H1 (cell line): ENCODE data around the gene EXOSC5. TPM values are rescaled to one million over a fixed set of nuclear protein-coding genes. Genes with fewer than 3 reads are reported as not detected.
"Not testable (repeated sequence)": the region's sequence is repeated elsewhere in the genome, so short reads cannot be mapped to it uniquely, and the experiment has no call there.

Experiments
- CTCF ChIA-PET: fragments of 300-600 bp; sonication (Branson Sonifier 250); formaldehyde crosslinking; loops from one replicate; lab custom pipeline; 2021; ENCODE audit not compliant: partially characterized antibody; lab: Charles Lee
- POLR2A ChIA-PET: fragments of 300-600 bp; sonication (Branson Sonifier 250); formaldehyde crosslinking; loops from one replicate; lab custom pipeline; 2021; ENCODE audit warnings: inconsistent platforms; ENCODE audit not compliant: partially characterized antibody; lab: Charles Lee
- DNase-seq, 2 experiments: peaks; one replicate each; pipeline versions ENCODE4 v3.0.0 to v3.0.0-alpha.2; 2010 to 2022; ENCODE audit warnings: low spot score in 2 of 2, low read depth in 1 of 2, mixed read lengths in 1 of 2
- FAIRE-seq: peaks from 2 replicates; lab custom pipeline; 2011; peaks lifted over from hg19 to GRCh38; lab: Jason Lieb, UNC
- H2AFZ ChIP-seq: 2 replicates; pipeline ENCODE4 v1.8.1; 2012; ENCODE audit warnings: low read length, inconsistent platforms
- H2AK5ac ChIP-seq: 2 replicates; pipeline ENCODE4 v1.6.1; 2013; ENCODE audit warnings: low read depth, low read length
- H2BK120ac ChIP-seq: replicated peaks from 2 replicates; pipeline ENCODE3; 2013; ENCODE audit warnings: low read depth, low read length, inconsistent platforms
- H2BK12ac ChIP-seq: 2 replicates; pipeline ENCODE4 v1.6.1; 2013; ENCODE audit warnings: low read depth, low read length
- H2BK15ac ChIP-seq: 2 replicates; pipeline ENCODE4 v1.6.1; 2013; ENCODE audit warnings: low read length
- H2BK20ac ChIP-seq: 2 replicates; pipeline ENCODE4 v1.6.1; 2013; ENCODE audit warnings: low read length
- H2BK5ac ChIP-seq: 2 replicates; pipeline ENCODE4 v1.6.1; 2013; ENCODE audit warnings: low read depth, low read length
- H3K14ac ChIP-seq: 2 replicates; pipeline ENCODE4 v1.6.1; 2013; ENCODE audit warnings: inconsistent platforms; ENCODE audit not compliant: insufficient read length
- H3K18ac ChIP-seq: 2 replicates; pipeline ENCODE4 v1.6.1; 2013; ENCODE audit warnings: low read length; ENCODE audit errors: extremely low read depth
- H3K23ac ChIP-seq: 2 replicates; pipeline ENCODE4 v1.6.1; 2013; ENCODE audit warnings: inconsistent platforms; ENCODE audit not compliant: insufficient read length
- H3K23me2 ChIP-seq: 2 replicates; pipeline ENCODE4 v1.6.1; 2013; ENCODE audit warnings: low read depth, low read length
- H3K27ac ChIP-seq: 2 replicates; pipeline ENCODE4 v1.6.1; 2011; ENCODE audit warnings: low read depth, low read length, inconsistent platforms
- H3K27me3 ChIP-seq, 4 experiments: replicated peaks in 1 of 4; 1 replicate in 1 of 4; 2 replicates in 3 of 4; pipeline versions ENCODE4 v1.6.1 to v1.8.1; 2011 to 2013; ENCODE audit warnings: low read length in 3 of 4, mild to moderate bottlenecking in 3 of 4, inconsistent platforms in 2 of 4, mixed read lengths in 2 of 4, moderate library complexity in 1 of 4; ENCODE audit not compliant: control insufficient read depth in 3 of 4, insufficient read depth in 3 of 4; ENCODE audit errors: extremely low read depth in 1 of 4
- H3K36me3 ChIP-seq, 4 experiments: 2 replicates each; pipeline versions ENCODE4 v1.6.1 to v1.8.1; 2011 to 2013; ENCODE audit warnings: mild to moderate bottlenecking in 4 of 4, low read length in 3 of 4, moderate library complexity in 2 of 4, control low read depth in 1 of 4, inconsistent platforms in 1 of 4; ENCODE audit not compliant: insufficient read depth in 4 of 4, control insufficient read depth in 2 of 4
- H3K4ac ChIP-seq: replicated peaks from 2 replicates; pipeline ENCODE3; 2013; ENCODE audit warnings: low read length, low read depth, mixed read lengths, inconsistent platforms; ENCODE audit not compliant: insufficient read length
- H3K4me1 ChIP-seq, 4 experiments: replicated peaks in 1 of 4; 1 replicate in 1 of 4; 2 replicates in 3 of 4; pipeline versions ENCODE4 v1.6.1 to v1.8.1; 2011 to 2013; ENCODE audit warnings: low read length in 3 of 4, inconsistent platforms in 2 of 4, mixed read lengths in 1 of 4; ENCODE audit not compliant: insufficient read depth in 4 of 4, control insufficient read depth in 3 of 4
- H3K4me2 ChIP-seq, 2 experiments: 2 replicates each; pipeline versions ENCODE4 v1.6.1 to v1.8.1; 2011 to 2013; ENCODE audit warnings: low read depth in 2 of 2, low read length in 2 of 2, control low read depth in 1 of 2, inconsistent platforms in 1 of 2, mild to moderate bottlenecking in 1 of 2; ENCODE audit not compliant: insufficient read depth in 1 of 2
- H3K4me3 ChIP-seq, 4 experiments: fragments of 200-600, 300-600 bp in 1 of 4; sonication (generic), shearing (Covaris generic), sonication (Bioruptor Twin) in 1 of 4; 2 replicates each; pipeline versions ENCODE4 v1.5.1 to v1.8.1; 2011 to 2016; ENCODE audit warnings: low read length in 4 of 4, low read depth in 3 of 4, control low read depth in 2 of 4, inconsistent platforms in 2 of 4, mild to moderate bottlenecking in 2 of 4, mixed read lengths in 1 of 4, moderate library complexity in 1 of 4; ENCODE audit not compliant: insufficient read depth in 2 of 4; ENCODE audit errors: extremely low read depth in 1 of 4
- H3K56ac ChIP-seq: replicated peaks from 2 replicates; pipeline ENCODE3; 2013; ENCODE audit warnings: low read depth, mild to moderate bottlenecking, mixed read lengths, low read length, inconsistent platforms; ENCODE audit not compliant: insufficient read length
- H3K79me1 ChIP-seq: 2 replicates; pipeline ENCODE4 v1.6.1; 2013; ENCODE audit warnings: low read depth, low read length, control low read depth
- H3K79me2 ChIP-seq, 2 experiments: 2 replicates each; pipeline versions ENCODE4 v1.6.1 to v1.8.1; 2012 to 2013; ENCODE audit warnings: low read length in 2 of 2, mild to moderate bottlenecking in 2 of 2, inconsistent platforms in 1 of 2; ENCODE audit not compliant: insufficient read depth in 2 of 2, control insufficient read depth in 1 of 2
- H3K9ac ChIP-seq, 4 experiments: replicated peaks in 1 of 4; 1 replicate in 1 of 4; 2 replicates in 3 of 4; pipeline versions ENCODE4 v1.6.1 to v1.8.1; 2011 to 2013; ENCODE audit warnings: low read depth in 3 of 4, low read length in 3 of 4, control low read depth in 2 of 4, mild to moderate bottlenecking in 2 of 4, moderate library complexity in 2 of 4, inconsistent platforms in 1 of 4; ENCODE audit errors: extremely low read depth in 1 of 4
- H3K9me3 ChIP-seq, 2 experiments: 2 replicates each; pipeline versions ENCODE4 v1.6.1 to v1.8.1; 2012 to 2013; ENCODE audit warnings: mild to moderate bottlenecking in 2 of 2, moderate library complexity in 2 of 2, control low read depth in 1 of 2, inconsistent platforms in 1 of 2, low read depth in 1 of 2, low read length in 1 of 2, mixed read lengths in 1 of 2; ENCODE audit not compliant: insufficient read depth in 2 of 2
- H4K20me1 ChIP-seq, 2 experiments: replicated peaks in 1 of 2; 2 replicates each; pipeline versions ENCODE3 to v1.8.1; 2011 to 2013; ENCODE audit warnings: inconsistent platforms in 2 of 2, low read length in 2 of 2, mild to moderate bottlenecking in 1 of 2; ENCODE audit not compliant: insufficient read depth in 2 of 2, control insufficient read depth in 1 of 2
- H4K5ac ChIP-seq: 2 replicates; pipeline ENCODE4 v1.6.1; 2013; ENCODE audit warnings: low read length, low read depth, mixed read lengths, inconsistent platforms; ENCODE audit not compliant: insufficient read length
- H4K8ac ChIP-seq: 2 replicates; pipeline ENCODE4 v1.8.0; 2013; ENCODE audit warnings: mild to moderate bottlenecking, moderate library complexity, low read length, inconsistent platforms; ENCODE audit not compliant: insufficient read depth; ENCODE audit errors: extremely low read depth
- H4K91ac ChIP-seq: replicated peaks from 2 replicates; pipeline ENCODE3; 2013; ENCODE audit warnings: low read length, mixed read lengths, inconsistent platforms; ENCODE audit not compliant: insufficient read length
- WGBS, 2 experiments: shearing (Covaris generic) in 1 of 2; methylation state at CpG; one replicate each; pipeline versions ENCODE4 v1.1.6 to v1.1.7; 2013 to 2015; ENCODE audit warnings: low lambda C conversion rate in 2 of 2, mixed read lengths in 2 of 2, inconsistent platforms in 1 of 2, low coverage in 1 of 2, missing lambda C conversion rate in 1 of 2; ENCODE audit not compliant: insufficient replicate concordance in 2 of 2, insufficient coverage in 1 of 2, insufficient read length in 1 of 2; ENCODE audit errors: extremely low coverage in 1 of 2, missing lambda C conversion rate in 1 of 2; 5-methylcytosine and 5-hydroxymethylcytosine counted together
- polyA plus RNA-seq, 7 experiments: library from polyadenylated mRNA; depleted of rRNA in 3 of 7; stranded (reverse) in 5 of 7; unstranded in 2 of 7; fragments of >200 nt in 5 of 7; fragments of 200-250 nt in 2 of 7; gene quantifications; 1 replicate in 5 of 7; 2 replicates in 1 of 7; 4 replicates in 1 of 7; pipeline versions ENCODE4 v1.2.1 to v1.2.3, GENCODE V29; 2011 to 2013; ENCODE audit warnings: missing spikeins in 2 of 7, mixed read lengths in 2 of 7
- total RNA-seq: library from RNA; stranded (reverse); fragmentation: NEBNext Ultra II Directional; extraction: Animal tissue kit (Norgen Biotek cat#: 25700); gene quantifications from 2 replicates; pipeline ENCODE4 v1.2.1, GENCODE V29; 2021

The EXOSC5 gene
- total and polyA plus RNA-seq, 2 of the 8 experiments (the other 6 are each of a cell fraction or from before 2014, with no cell fraction given), result 56.2 to 92.8 TPM

DNA sequence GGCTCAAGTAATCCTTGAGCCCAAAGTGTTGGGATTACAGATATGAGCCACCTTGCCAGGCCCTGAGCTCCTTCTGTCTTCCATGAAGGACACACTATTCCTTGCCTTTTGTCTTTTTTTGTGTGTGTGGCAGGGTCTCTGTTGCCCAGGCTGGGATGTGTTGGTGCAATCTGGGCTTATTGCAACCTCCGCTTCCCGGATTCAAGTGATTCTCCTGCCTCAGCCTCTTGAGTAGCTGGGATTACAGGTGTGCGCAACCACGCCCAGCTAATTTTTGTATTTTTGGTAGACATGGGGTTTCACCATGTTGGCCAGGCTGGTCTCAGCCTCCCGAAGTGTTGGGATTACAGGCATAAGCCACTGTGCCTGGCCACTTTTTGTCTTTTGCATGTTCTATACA, 11.7 kb upstream of the EXOSC5 start:
- not testable (repeated sequence) for H3K9ac ChIP-seq, H3K4me3 ChIP-seq, H3K79me2 ChIP-seq, H2AK5ac ChIP-seq, H2BK5ac ChIP-seq, H3K36me3 ChIP-seq, H2BK120ac ChIP-seq, H3K4ac ChIP-seq, FAIRE-seq, H4K20me1 ChIP-seq, H3K23ac ChIP-seq, H3K79me1 ChIP-seq, H2BK15ac ChIP-seq, DNase-seq, H3K4me1 ChIP-seq, H3K18ac ChIP-seq, H4K5ac ChIP-seq, H3K4me2 ChIP-seq, H2BK12ac ChIP-seq, H2AFZ ChIP-seq, H4K8ac ChIP-seq, H3K23me2 ChIP-seq, H3K14ac ChIP-seq, H3K27me3 ChIP-seq, H3K27ac ChIP-seq, H3K9me3 ChIP-seq, H2BK20ac ChIP-seq, H3K56ac ChIP-seq, H4K91ac ChIP-seq
- CTCF ChIA-PET, result interaction anchor here (0.8 to 4.9 kb wide), 8 partner anchors 10 to 161 kb away, joined by 3 to 34 read pairs (median 6); partner anchors contain the start of gene B3GNT8
- POLR2A ChIA-PET, result interaction anchor here (1.0 to 2.7 kb wide), 7 partner anchors 9 to 56 kb away, joined by 3 to 13 read pairs (median 4); partner anchors contain the start of gene DMAC2
- 100% methylated on average over 5 of the region's 5 CpGs; no CpG with 5 or more reads in 1 of the 2 experiments for WGBS, 2 experiments
